ENCODE data around the gene PIK3R1. TPM values are rescaled to one million over a fixed set of nuclear protein-coding genes. Genes with fewer than 3 reads are reported as not detected.
A peak's percentile ranks its signal among the peaks of the same experiment; 100 is the strongest.

PIK3R1 gene
- total and polyA plus RNA-seq, 4 experiments from 2014 or later, result 92.6 to 152 (median 125) TPM

GRCh38 chr5:68221488-68221887 is 5.9 kb downstream of the PIK3R1 start:
- DNase-seq, result no peak
- POLR2A ChIA-PET (ENCODE audit: partially characterized antibody), result no interaction called here
- intact Hi-C loops (cut with micrococcal nuclease), result no loop called here
- Mint-ChIP-seq H3K36me3 (peaks cover 29 to 48% of the 10 kb centered on the region in 2 donors), H3K9me3 (peaks cover 0 to 6% (median 0%) of the 10 kb centered on the region in 8 donors), H3K4me1 (peaks cover 77 to 94% (median 84%) of the 10 kb centered on the region in 4 donors), H3K27me3 (no peaks in the 10 kb centered on the region), H3K27ac (peak overlapping the region in 1 of 7 donors; percentile 25), H3K4me3 (peak overlapping the region in 2 of 8 donors; percentile 16 to 40)
- H3K4me1 ChIP-seq (ENCODE audit: insufficient read depth, low read length), result peaks cover 94% of the 10 kb centered on the region
- H3K27me3 ChIP-seq (ENCODE audit: insufficient read depth, low read length), result no peaks in the 10 kb centered on the region
- no peak overlapping the region for H3K27ac ChIP-seq (ENCODE audit: low read depth, low read length)
- H3K9me3 ChIP-seq (ENCODE audit: control insufficient read depth in 1 of 2, low read length in 2 of 2), result no peaks in the 10 kb centered on the region
- CTCF ChIA-PET (ENCODE audit: partially characterized antibody), result interaction anchor here (1.1 kb wide), 1 partner anchor 16 kb away, joined by 3 read pairs; no protein-coding TSS in a partner anchor
- H3K4me3 ChIP-seq (ENCODE audit: low read length in 2 of 2), result no peak overlapping the region
- H3K36me3 ChIP-seq (ENCODE audit: insufficient read depth, low read length), result peaks cover 13% of the 10 kb centered on the region

- Histone ChIP-seq H3K4me3 (ENCODE audit: low read length in 2 of 2) (no peak overlapping the region), H3K27ac (ENCODE audit: low read depth, low read length) (no peak overlapping the region), H3K36me3 (ENCODE audit: insufficient read depth, low read length) (peaks cover 20% of the 10 kb centered on the region), H3K27me3 (ENCODE audit: insufficient read depth, low read length) (no peaks in the 10 kb centered on the region), H3K4me1 (ENCODE audit: insufficient read depth, low read length) (peaks cover 97% of the 10 kb centered on the region), H3K9me3 (ENCODE audit: control insufficient read depth in 1 of 2, low read length in 2 of 2) (no peaks in the 10 kb centered on the region)
- Mint-ChIP-seq H3K27ac (peak overlapping the region in 3 of 7 donors; percentile 1 to 58 (median 25)), H3K27me3 (no peaks in the 10 kb centered on the region), H3K36me3 (peaks cover 37 to 49% of the 10 kb centered on the region in 2 donors), H3K4me1 (peaks cover 74 to 96% (median 83%) of the 10 kb centered on the region in 4 donors), H3K4me3 (peak overlapping the region in 4 of 8 donors; percentile 6 to 69 (median 30)), H3K9me3 (peaks cover 0 to 6% (median 0%) of the 10 kb centered on the region in 8 donors)
- DNase-seq, result no peak
- ChIA-PET POLR2A (ENCODE audit: partially characterized antibody) (no interaction called here), CTCF (ENCODE audit: partially characterized antibody) (no interaction called here)
- intact Hi-C loops (cut with micrococcal nuclease), result no loop called here
Measured at GRCh38 chr5:68222310-68222709, 6.8 kb downstream of the PIK3R1 start.

GRCh38 chr5:68222824-68223354 is 7.3 kb downstream of the PIK3R1 start:
- Mint-ChIP-seq H3K9me3 (peaks cover 0 to 6% (median 0%) of the 10 kb centered on the region in 8 donors), H3K4me1 (peaks cover 72 to 96% (median 83%) of the 10 kb centered on the region in 4 donors), H3K27me3 (no peaks in the 10 kb centered on the region), H3K27ac (peak overlapping the region in 2 of 7 donors; percentile 6 to 32), H3K4me3 (peak overlapping the region in 5 of 8 donors; percentile 10 to 60 (median 41)), H3K36me3 (peaks cover 43 to 54% of the 10 kb centered on the region in 2 donors)
- H3K27ac ChIP-seq (ENCODE audit: low read depth, low read length), result no peak overlapping the region
- peaks cover 20% of the 10 kb centered on the region for H3K36me3 ChIP-seq (ENCODE audit: insufficient read depth, low read length)
- CTCF ChIA-PET (ENCODE audit: partially characterized antibody), result interaction anchor here (1.5 kb wide), 1 partner anchor 24 kb away, joined by 4 read pairs; no protein-coding TSS in a partner anchor
- H3K4me3 ChIP-seq (ENCODE audit: low read length in 2 of 2), result no peak overlapping the region
- no peaks in the 10 kb centered on the region for H3K27me3 ChIP-seq (ENCODE audit: insufficient read depth, low read length)
- intact Hi-C loops (cut with micrococcal nuclease), result no loop called here
- POLR2A ChIA-PET (ENCODE audit: partially characterized antibody), result interaction anchor here (2.5 kb wide), 1 partner anchor 7 kb away, joined by 13 read pairs; the partner anchor contains the start of gene PIK3R1
- H3K4me1 ChIP-seq (ENCODE audit: insufficient read depth, low read length), result peaks cover 96% of the 10 kb centered on the region
- no peak for DNase-seq
- H3K9me3 ChIP-seq (ENCODE audit: control insufficient read depth in 1 of 2, low read length in 2 of 2), result no peaks in the 10 kb centered on the region

- POLR2A ChIA-PET (ENCODE audit: partially characterized antibody), result interaction anchor here (1.0 to 2.5 kb wide), 3 partner anchors 9 to 56 kb away, joined by 3 to 13 read pairs (median 4); partner anchors contain the start of gene PIK3R1
- peak overlapping the region in 3 of 8 donors; percentile 22 to 56 (median 25) for H3K4me3 Mint-ChIP-seq
- no peak overlapping the region for H3K4me3 ChIP-seq (ENCODE audit: low read length in 2 of 2)
- H3K4me1 Mint-ChIP-seq, result peaks cover 68 to 92% (median 79%) of the 10 kb centered on the region in 4 donors
- intact Hi-C loops (cut with micrococcal nuclease), result no loop called here
- no peaks in the 10 kb centered on the region for H3K9me3 ChIP-seq (ENCODE audit: control insufficient read depth in 1 of 2, low read length in 2 of 2)
- CTCF ChIA-PET (ENCODE audit: partially characterized antibody), result interaction anchor here (1.5 to 2.2 kb wide), 3 partner anchors 8 to 26 kb away, joined by 4 to 8 read pairs (median 4); partner anchors contain the start of gene PIK3R1
- H3K27ac Mint-ChIP-seq, result peak overlapping the region in 2 of 7 donors; percentile 26 to 59
- no peaks in the 10 kb centered on the region for H3K27me3 Mint-ChIP-seq
- peaks cover 92% of the 10 kb centered on the region for H3K4me1 ChIP-seq (ENCODE audit: insufficient read depth, low read length)
- peaks cover 0 to 6% (median 0%) of the 10 kb centered on the region in 8 donors for H3K9me3 Mint-ChIP-seq
- H3K27ac ChIP-seq (ENCODE audit: low read depth, low read length), result no peak overlapping the region
- no peaks in the 10 kb centered on the region for H3K27me3 ChIP-seq (ENCODE audit: insufficient read depth, low read length)
- peaks cover 45 to 54% of the 10 kb centered on the region in 2 donors for H3K36me3 Mint-ChIP-seq
- peaks cover 20% of the 10 kb centered on the region for H3K36me3 ChIP-seq (ENCODE audit: insufficient read depth, low read length)
- DNase-seq, result no peak
Measured at GRCh38 chr5:68223904-68224303, 8.3 kb downstream of the PIK3R1 start.

- Histone ChIP-seq H3K9me3 (ENCODE audit: control insufficient read depth in 1 of 2, low read length in 2 of 2) (no peaks in the 10 kb centered on the region), H3K36me3 (ENCODE audit: insufficient read depth, low read length) (peaks cover 20% of the 10 kb centered on the region), H3K27me3 (ENCODE audit: insufficient read depth, low read length) (no peaks in the 10 kb centered on the region), H3K27ac (ENCODE audit: low read depth, low read length) (no peak overlapping the region), H3K4me3 (ENCODE audit: low read length in 2 of 2) (no peak overlapping the region), H3K4me1 (ENCODE audit: insufficient read depth, low read length) (peaks cover 92% of the 10 kb centered on the region)
- no peak for DNase-seq
- no peaks in the 10 kb centered on the region for H3K27me3 Mint-ChIP-seq
- POLR2A ChIA-PET (ENCODE audit: partially characterized antibody), result interaction anchor here (1.0 to 2.5 kb wide), 4 partner anchors 9 to 55 kb away, joined by 3 to 13 read pairs (median 4); partner anchors contain the start of gene PIK3R1
- CTCF ChIA-PET (ENCODE audit: partially characterized antibody), result interaction anchor here (0.6 to 2.2 kb wide), 4 partner anchors 9 to 25 kb away, joined by 3 to 8 read pairs (median 4); partner anchors contain the start of gene PIK3R1
- intact Hi-C loops (cut with micrococcal nuclease), result no loop called here
- peak overlapping the region in 5 of 7 donors; percentile 13 to 72 (median 48) for H3K27ac Mint-ChIP-seq
- peaks cover 0 to 6% (median 0%) of the 10 kb centered on the region in 8 donors for H3K9me3 Mint-ChIP-seq
- H3K36me3 Mint-ChIP-seq, result peaks cover 44 to 54% of the 10 kb centered on the region in 2 donors
- H3K4me1 Mint-ChIP-seq, result peaks cover 68 to 92% (median 80%) of the 10 kb centered on the region in 4 donors
- peak overlapping the region in 6 of 8 donors; percentile 0 to 36 (median 25) for H3K4me3 Mint-ChIP-seq
Measured at GRCh38 chr5:68224509-68225187, 9.1 kb downstream of the PIK3R1 start.

GRCh38 chr5:68225188-68225910 is 9.8 kb downstream of the PIK3R1 start:
- POLR2A ChIA-PET (ENCODE audit: partially characterized antibody), result interaction anchor here (1.0 to 5.0 kb wide), 3 partner anchors 10 to 30 kb away, joined by 3 to 39 read pairs (median 13); partner anchors contain the start of gene PIK3R1

More at GRCh38 chr5:68225188-68225910, 9.8 kb downstream of the PIK3R1 start:
- H3K9me3 ChIP-seq (ENCODE audit: control insufficient read depth in 1 of 2, low read length in 2 of 2), result no peaks in the 10 kb centered on the region
- DNase-seq, result no peak
- intact Hi-C loops (cut with micrococcal nuclease), result no loop called here
- Mint-ChIP-seq H3K36me3 (peaks cover 43 to 56% of the 10 kb centered on the region in 2 donors), H3K27ac (peak overlapping the region in 5 of 7 donors; percentile 31 to 80 (median 71)), H3K4me1 (peaks cover 70 to 92% (median 82%) of the 10 kb centered on the region in 4 donors), H3K27me3 (no peaks in the 10 kb centered on the region), H3K4me3 (peak overlapping the region in 5 of 8 donors; percentile 7 to 39 (median 23)), H3K9me3 (peaks cover 0 to 6% (median 0%) of the 10 kb centered on the region in 8 donors)
- no peak overlapping the region for H3K27ac ChIP-seq (ENCODE audit: low read depth, low read length)
- no peak overlapping the region for H3K4me3 ChIP-seq (ENCODE audit: low read length in 2 of 2)
- peaks cover 18% of the 10 kb centered on the region for H3K36me3 ChIP-seq (ENCODE audit: insufficient read depth, low read length)
- CTCF ChIA-PET (ENCODE audit: partially characterized antibody), result interaction anchor here (0.6 to 2.2 kb wide), 3 partner anchors 9 to 25 kb away, joined by 3 to 8 read pairs (median 4); partner anchors contain the start of gene PIK3R1
- no peaks in the 10 kb centered on the region for H3K27me3 ChIP-seq (ENCODE audit: insufficient read depth, low read length)
- peaks cover 92% of the 10 kb centered on the region for H3K4me1 ChIP-seq (ENCODE audit: insufficient read depth, low read length)

Measured in CD4-positive, alpha-beta memory T cell (primary cell).